DND-41 (cell line): ENCODE measurements around the gene STXBP4.

ENCODE experiments used
- ATAC-seq: fragments of 200-7000 bp; cut with Tn5 transposase; 3 replicates; pipeline ENCODE4 v1.9.1; 2021; ENCODE audit warnings: low read depth; ENCODE audit not compliant: insufficient read depth
- DNase-seq: peaks from one replicate; pipeline ENCODE4 v3.0.0-alpha.2; 2020
- H2AFZ ChIP-seq: 2 replicates; pipeline ENCODE4 v1.6.0; 2012; ENCODE audit warnings: low read depth, low read length
- H3K27ac ChIP-seq: 2 replicates; pipeline ENCODE4 v1.5.1; 2012; ENCODE audit warnings: low read length, inconsistent platforms
- H3K27me3 ChIP-seq: fragments of 200-600 bp; sonication (generic); 2 replicates; pipeline ENCODE4 v1.6.0; 2012; ENCODE audit warnings: low read length, mild to moderate bottlenecking, inconsistent platforms; ENCODE audit not compliant: insufficient read depth, poor library complexity
- H3K36me3 ChIP-seq: 2 replicates; pipeline ENCODE4 v1.5.1; 2012; ENCODE audit warnings: low read length, inconsistent platforms; ENCODE audit not compliant: insufficient read depth
- H3K4me1 ChIP-seq: 2 replicates; pipeline ENCODE4 v1.5.1; 2012; ENCODE audit warnings: mild to moderate bottlenecking, low read length; ENCODE audit not compliant: insufficient read depth
- H3K4me2 ChIP-seq: 2 replicates; pipeline ENCODE4 v1.6.0; 2012; ENCODE audit warnings: mild to moderate bottlenecking, moderate library complexity, low read length, inconsistent platforms; ENCODE audit not compliant: insufficient read depth
- H3K4me3 ChIP-seq, 2 experiments: fragments of 200-600 bp in 1 of 2; shearing (Covaris generic) in 1 of 2; 2 replicates each; pipeline ENCODE4 v1.5.1; 2012 to 2016; ENCODE audit warnings: inconsistent platforms in 2 of 2, low read length in 2 of 2, mild to moderate bottlenecking in 2 of 2, low read depth in 1 of 2, moderate library complexity in 1 of 2
- H3K79me2 ChIP-seq: 2 replicates; pipeline ENCODE4 v1.6.0; 2012; ENCODE audit warnings: low read length, inconsistent platforms; ENCODE audit not compliant: insufficient read depth
- H3K9ac ChIP-seq: 2 replicates; pipeline ENCODE4 v1.6.0; 2012; ENCODE audit warnings: low read depth, mild to moderate bottlenecking, inconsistent platforms, low read length, moderate library complexity
- H3K9me3 ChIP-seq: 2 replicates; pipeline ENCODE4 v1.5.1; 2012; ENCODE audit warnings: low read length, moderate library complexity, mild to moderate bottlenecking, inconsistent platforms; ENCODE audit not compliant: insufficient read depth, severe bottlenecking
- H4K20me1 ChIP-seq: 2 replicates; pipeline ENCODE4 v1.6.0; 2012; ENCODE audit warnings: low read length; ENCODE audit not compliant: insufficient read depth
- CTCF ChIP-seq: IDR thresholded peaks from 2 replicates; pipeline ENCODE4 v1.5.1; 2012; ENCODE audit warnings: borderline replicate concordance, low read length, moderate library complexity, mild to moderate bottlenecking; ENCODE audit not compliant: poor library complexity, severe bottlenecking; ENCODE audit errors: extremely low read depth
- EZH2 ChIP-seq: IDR thresholded peaks from 3 replicates; pipeline ENCODE4 v1.6.1; 2012; ENCODE audit warnings: borderline replicate concordance, low read depth, mild to moderate bottlenecking, moderate library complexity, low read length, inconsistent platforms; ENCODE audit not compliant: severe bottlenecking

Gene STXBP4

DNA sequence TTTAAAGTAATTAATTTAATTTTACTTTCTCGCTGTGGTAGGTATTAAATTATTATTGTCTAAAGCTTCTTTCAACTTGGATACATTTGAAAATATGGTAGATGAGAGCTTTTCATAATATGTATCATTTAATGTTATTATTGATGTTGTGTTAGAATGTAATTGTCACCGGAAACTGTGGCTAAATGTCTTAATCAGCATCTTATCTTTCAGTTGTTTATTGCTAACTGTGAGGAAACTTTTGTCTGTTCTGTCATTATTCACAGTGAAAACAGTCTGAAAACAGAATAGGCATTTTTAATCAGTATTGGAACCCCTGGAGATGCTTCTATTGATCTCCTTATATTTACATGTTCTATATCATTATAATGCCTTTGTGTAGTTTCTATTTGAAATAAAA, 120.7 kb downstream of the STXBP4 start:
- Histone ChIP-seq H4K20me1 (no peaks in the 10 kb centered on the region), H3K4me1 (peaks cover 15% of the 10 kb centered on the region), H3K79me2 (no peaks in the 10 kb centered on the region), H3K36me3 (no peaks in the 10 kb centered on the region; the same call in 1 of the 2 replicates), H2AFZ (no peak overlapping the region), H3K4me3 (no peak overlapping the region), H3K9me3 (no peaks in the 10 kb centered on the region), H3K4me2 (no peak overlapping the region), H3K27me3 (no peaks in the 10 kb centered on the region), H3K9ac (no peak overlapping the region), H3K27ac (no peak overlapping the region)
- ATAC-seq = no peak
- no peak for DNase-seq
- TF ChIP-seq EZH2 = no peak
- no peak for TF ChIP-seq CTCF

DNA sequence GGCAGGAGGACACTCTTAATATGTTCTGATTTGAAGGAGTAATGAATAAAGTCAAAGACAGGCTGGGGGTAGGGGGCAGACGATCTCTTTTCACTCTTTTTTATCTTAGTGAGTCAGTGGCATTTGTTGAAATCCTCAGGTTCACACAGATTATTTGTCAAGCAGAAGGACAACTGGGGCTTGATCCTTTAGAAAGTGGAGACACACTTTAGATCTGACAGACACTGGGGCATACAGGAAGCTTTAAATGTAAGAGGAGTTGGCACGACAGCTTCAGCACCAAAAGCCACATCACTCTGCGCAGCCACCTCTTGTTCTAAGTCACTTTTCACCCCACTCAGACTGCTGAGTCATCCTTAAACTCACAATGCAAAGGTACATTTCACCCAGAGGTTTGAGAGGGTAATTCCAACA, 121.5 kb downstream of the STXBP4 start:
- Histone ChIP-seq H4K20me1 (no peaks in the 10 kb centered on the region), H2AFZ (no peak overlapping the region), H3K4me3 (no peak overlapping the region), H3K79me2 (no peaks in the 10 kb centered on the region), H3K4me1 (peaks cover 15% of the 10 kb centered on the region), H3K36me3 (no peaks in the 10 kb centered on the region; the same call in 1 of the 2 replicates), H3K27ac (no peak overlapping the region), H3K9me3 (no peaks in the 10 kb centered on the region), H3K4me2 (no peak overlapping the region), H3K27me3 (no peaks in the 10 kb centered on the region), H3K9ac (no peak overlapping the region)
- peak; percentile 94 for ATAC-seq
- DNase-seq = peak; percentile 49
- TF ChIP-seq CTCF (no peak), EZH2 (no peak)

DNA sequence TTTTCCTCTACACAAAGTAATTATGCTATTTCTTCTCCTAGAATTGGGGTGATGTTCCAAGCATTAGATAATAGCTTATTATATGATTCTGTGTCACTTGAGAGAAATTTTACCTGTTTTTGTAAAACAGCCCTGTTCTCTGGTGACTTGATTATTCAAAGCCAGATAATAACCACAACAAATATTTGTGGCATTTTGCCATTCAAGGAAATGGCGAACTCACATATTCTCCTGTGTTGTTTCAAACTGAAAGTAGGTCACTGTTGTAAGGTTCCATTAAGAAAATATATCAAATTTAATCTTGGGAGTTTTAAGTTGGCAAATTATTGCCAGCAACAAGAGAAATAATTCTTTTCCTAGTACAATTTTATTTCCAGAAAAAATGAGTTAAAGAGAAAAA, 124.8 kb downstream of the STXBP4 start:
- TF ChIP-seq EZH2 (no peak), CTCF (no peak)
- Histone ChIP-seq H3K9me3 (no peaks in the 10 kb centered on the region), H3K4me3 (no peak overlapping the region), H3K27me3 (no peaks in the 10 kb centered on the region), H3K4me1 (peaks cover 15% of the 10 kb centered on the region), H3K9ac (no peak overlapping the region), H3K36me3 (no peaks in the 10 kb centered on the region), H4K20me1 (no peaks in the 10 kb centered on the region), H3K4me2 (no peak overlapping the region), H2AFZ (no peak overlapping the region), H3K27ac (no peak overlapping the region), H3K79me2 (no peaks in the 10 kb centered on the region)
- DNase-seq (no peak), ATAC-seq (peak; percentile 54; the same call in 1 of the 3 replicates)

DNA sequence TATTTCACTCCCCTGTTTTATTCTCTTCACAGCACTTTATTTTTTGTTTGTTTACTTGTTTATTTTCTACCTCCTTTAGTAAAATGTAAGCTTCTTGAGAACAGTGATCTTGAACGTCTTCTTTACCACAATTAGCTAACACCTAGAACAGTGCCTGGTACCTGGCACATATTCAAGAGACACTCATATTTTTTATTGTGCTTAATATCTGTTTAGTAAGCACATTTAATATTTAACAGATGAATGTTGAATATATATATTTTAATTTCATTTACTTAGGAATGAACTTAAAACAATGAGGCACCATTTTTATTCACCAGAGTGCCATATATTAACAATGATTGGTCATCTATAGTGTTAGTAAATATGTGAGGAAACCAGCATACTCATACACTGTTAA, 130.2 kb downstream of the STXBP4 start:
- ATAC-seq = no peak
- TF ChIP-seq CTCF (no peak), EZH2 (no peak)
- Histone ChIP-seq H3K36me3 (no peaks in the 10 kb centered on the region), H3K79me2 (no peaks in the 10 kb centered on the region), H3K27ac (no peak overlapping the region), H3K27me3 (no peaks in the 10 kb centered on the region), H3K9ac (no peak overlapping the region), H3K4me2 (no peak overlapping the region), H4K20me1 (no peaks in the 10 kb centered on the region), H3K4me3 (no peak overlapping the region), H3K9me3 (no peaks in the 10 kb centered on the region), H3K4me1 (no peaks in the 10 kb centered on the region), H2AFZ (no peak overlapping the region)
- no peak for DNase-seq
